Measurements from ENCODE around the gene SOHLH1.

The SOHLH1 gene, protein sequence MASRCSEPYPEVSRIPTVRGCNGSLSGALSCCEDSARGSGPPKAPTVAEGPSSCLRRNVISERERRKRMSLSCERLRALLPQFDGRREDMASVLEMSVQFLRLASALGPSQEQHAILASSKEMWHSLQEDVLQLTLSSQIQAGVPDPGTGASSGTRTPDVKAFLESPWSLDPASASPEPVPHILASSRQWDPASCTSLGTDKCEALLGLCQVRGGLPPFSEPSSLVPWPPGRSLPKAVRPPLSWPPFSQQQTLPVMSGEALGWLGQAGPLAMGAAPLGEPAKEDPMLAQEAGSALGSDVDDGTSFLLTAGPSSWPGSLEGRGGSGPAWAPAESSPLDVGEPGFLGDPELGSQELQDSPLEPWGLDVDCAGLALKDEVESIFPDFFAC

DNA sequence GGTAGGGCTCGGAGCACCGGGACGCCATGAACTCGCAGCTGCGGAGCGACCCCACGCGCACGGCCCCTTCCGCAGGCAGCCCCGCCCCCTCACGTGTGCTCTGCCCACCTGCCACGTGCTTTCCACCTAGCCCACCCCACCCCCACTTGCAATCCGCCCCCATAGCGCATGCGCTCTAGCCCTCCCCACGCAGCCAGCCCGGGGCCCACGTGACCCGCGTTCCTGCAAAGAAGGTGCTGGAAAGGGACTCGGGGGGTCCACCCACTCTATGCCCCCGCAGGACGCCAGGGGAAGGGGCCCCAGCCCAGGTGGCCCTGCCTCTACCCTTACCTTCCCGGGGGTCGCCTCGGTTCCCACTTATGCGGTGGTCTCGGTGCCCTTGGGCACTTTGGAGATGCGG is at the start of gene SOHLH1:
TSS of gene SOHLH1 (minus strand) at position 42 of the 400 bp plus-strand sequence. CDS start at position 28, 14 bp downstream.
- DNase-seq (ENCODE audit: low spot score) = no peak
- H3K4me3 ChIP-seq = no peak within 1 kb of the TSS
- H3K27ac ChIP-seq = no peak within 1 kb of the TSS
- TF ChIP-seq, protein P1, sequence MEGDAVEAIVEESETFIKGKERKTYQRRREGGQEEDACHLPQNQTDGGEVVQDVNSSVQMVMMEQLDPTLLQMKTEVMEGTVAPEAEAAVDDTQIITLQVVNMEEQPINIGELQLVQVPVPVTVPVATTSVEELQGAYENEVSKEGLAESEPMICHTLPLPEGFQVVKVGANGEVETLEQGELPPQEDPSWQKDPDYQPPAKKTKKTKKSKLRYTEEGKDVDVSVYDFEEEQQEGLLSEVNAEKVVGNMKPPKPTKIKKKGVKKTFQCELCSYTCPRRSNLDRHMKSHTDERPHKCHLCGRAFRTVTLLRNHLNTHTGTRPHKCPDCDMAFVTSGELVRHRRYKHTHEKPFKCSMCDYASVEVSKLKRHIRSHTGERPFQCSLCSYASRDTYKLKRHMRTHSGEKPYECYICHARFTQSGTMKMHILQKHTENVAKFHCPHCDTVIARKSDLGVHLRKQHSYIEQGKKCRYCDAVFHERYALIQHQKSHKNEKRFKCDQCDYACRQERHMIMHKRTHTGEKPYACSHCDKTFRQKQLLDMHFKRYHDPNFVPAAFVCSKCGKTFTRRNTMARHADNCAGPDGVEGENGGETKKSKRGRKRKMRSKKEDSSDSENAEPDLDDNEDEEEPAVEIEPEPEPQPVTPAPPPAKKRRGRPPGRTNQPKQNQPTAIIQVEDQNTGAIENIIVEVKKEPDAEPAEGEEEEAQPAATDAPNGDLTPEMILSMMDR (IDR thresholded peaks at IDR 0.05) = no peak

- TF ChIP-seq, protein P1 (IDR thresholded peaks at IDR 0.05) = no peak
- DNase-seq (ENCODE audit: low spot score) = no peak
These were observed 49.4 kb upstream of the SOHLH1 start for GRCh38 chr9:135748676-135749075.

DNA sequence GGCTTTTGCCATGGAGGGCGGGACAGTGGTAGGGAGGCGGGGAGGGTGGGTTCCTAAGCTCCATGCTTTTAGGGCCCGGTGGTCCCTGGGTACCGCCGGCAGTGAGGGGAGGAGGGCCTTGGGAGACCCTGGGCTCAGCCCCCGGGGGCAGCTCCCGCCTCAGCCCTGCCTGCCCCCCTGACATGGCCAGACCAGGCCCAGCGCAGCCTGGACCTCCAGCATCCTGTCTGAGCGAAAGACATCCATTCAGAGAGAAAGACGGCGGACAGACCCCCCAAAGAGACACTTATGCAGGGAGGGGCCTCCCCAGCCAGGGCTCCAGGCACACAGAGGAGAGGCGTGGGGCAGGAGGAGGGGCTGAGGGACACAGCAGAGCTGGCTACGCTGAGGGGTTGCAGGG is 48.0 kb upstream of the SOHLH1 start:
- no peak for DNase-seq (ENCODE audit: low spot score)
- no peak overlapping the region for H3K4me3 ChIP-seq
- H3K27ac ChIP-seq = no peak overlapping the region
- TF ChIP-seq, protein P1 (IDR thresholded peaks at IDR 0.05) = no peak

More at GRCh38 chr9:135748676-135749075, 49.4 kb upstream of the SOHLH1 start:
- Histone ChIP-seq H3K4me3 (no peak overlapping the region), H3K27ac (no peak overlapping the region)

GRCh38 chr9:135746565-135746964 is 47.3 kb upstream of the SOHLH1 start:
- TF ChIP-seq, protein P1 (IDR thresholded peaks at IDR 0.05) = no peak
- Histone ChIP-seq H3K4me3 (no peak overlapping the region), H3K27ac (no peak overlapping the region)
- no peak for DNase-seq (ENCODE audit: low spot score)

DNA sequence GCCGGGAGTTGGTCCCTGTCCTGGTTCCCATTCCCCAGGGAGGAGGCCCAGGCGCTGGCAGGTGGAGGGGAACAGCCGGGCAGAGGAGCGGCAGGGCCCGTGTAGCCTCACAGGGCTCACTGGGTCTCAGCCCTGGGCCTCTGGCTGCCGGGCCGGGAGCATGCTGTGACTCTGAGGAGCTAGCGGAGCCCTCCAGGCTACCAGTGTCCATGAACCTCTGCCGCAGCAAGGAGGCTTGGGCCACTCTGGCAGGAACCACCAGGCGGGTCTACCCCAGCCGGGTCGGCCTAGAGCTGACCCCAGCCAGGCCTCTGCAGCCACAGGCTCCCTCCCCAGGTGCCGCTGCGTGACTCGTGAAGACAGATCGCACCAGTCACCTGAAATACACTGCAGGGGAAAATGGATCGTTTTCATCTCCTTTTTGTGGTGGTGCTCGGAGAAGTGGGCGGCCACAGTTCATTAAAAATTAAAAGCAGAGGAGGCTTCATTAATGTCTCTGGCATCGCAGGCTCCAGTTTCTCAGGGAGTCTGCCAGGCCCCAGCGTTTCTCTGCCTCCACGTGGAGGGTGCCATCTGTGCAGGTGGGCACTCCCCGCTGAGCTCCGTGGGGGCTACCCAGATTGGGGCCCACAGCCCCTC is 46.5 kb upstream of the SOHLH1 start:
- no peak overlapping the region for H3K27ac ChIP-seq
- TF ChIP-seq, protein P1 (IDR thresholded peaks at IDR 0.05) = no peak
- DNase-seq (ENCODE audit: low spot score) = no peak
- H3K4me3 ChIP-seq = no peak overlapping the region

GRCh38 chr9:135745189-135745588 is 45.9 kb upstream of the SOHLH1 start:
- DNase-seq (ENCODE audit: low spot score) = no peak
- no peak overlapping the region for H3K27ac ChIP-seq
- TF ChIP-seq, protein P1 (IDR thresholded peaks at IDR 0.05) = no peak
- no peak overlapping the region for H3K4me3 ChIP-seq
